ENCODE data around the gene NUP133.

GRCh38 chr1:229440851-229441537 lies 67.1 kb downstream of the NUP133 start:
- TF ChIP-seq, protein P1, sequence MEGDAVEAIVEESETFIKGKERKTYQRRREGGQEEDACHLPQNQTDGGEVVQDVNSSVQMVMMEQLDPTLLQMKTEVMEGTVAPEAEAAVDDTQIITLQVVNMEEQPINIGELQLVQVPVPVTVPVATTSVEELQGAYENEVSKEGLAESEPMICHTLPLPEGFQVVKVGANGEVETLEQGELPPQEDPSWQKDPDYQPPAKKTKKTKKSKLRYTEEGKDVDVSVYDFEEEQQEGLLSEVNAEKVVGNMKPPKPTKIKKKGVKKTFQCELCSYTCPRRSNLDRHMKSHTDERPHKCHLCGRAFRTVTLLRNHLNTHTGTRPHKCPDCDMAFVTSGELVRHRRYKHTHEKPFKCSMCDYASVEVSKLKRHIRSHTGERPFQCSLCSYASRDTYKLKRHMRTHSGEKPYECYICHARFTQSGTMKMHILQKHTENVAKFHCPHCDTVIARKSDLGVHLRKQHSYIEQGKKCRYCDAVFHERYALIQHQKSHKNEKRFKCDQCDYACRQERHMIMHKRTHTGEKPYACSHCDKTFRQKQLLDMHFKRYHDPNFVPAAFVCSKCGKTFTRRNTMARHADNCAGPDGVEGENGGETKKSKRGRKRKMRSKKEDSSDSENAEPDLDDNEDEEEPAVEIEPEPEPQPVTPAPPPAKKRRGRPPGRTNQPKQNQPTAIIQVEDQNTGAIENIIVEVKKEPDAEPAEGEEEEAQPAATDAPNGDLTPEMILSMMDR (IDR thresholded peaks at IDR 0.05): no peak
- TF ChIP-seq POLR2A (IDR thresholded peaks at IDR 0.05): no peak
